Activated naive CD4-positive, alpha-beta T cell treated with anti-CD3 and anti-CD28 coated beads, Interleukin-2, amount 10 ng/mL, durations not matched to agents 7 days and 5 days (primary cell): ENCODE data around the gene CDH22.
A peak's percentile ranks its signal among the peaks of the same experiment; 100 is the strongest.

Experiments
- CTCF ChIA-PET: fragments of 350-600 bp; sonication (Branson Sonifier 250); formaldehyde crosslinking; loops from one replicate; lab custom pipeline; 2021; ENCODE audit warnings: antibody characterized with exemption; lab: Charles Lee
- DNase-seq: peaks from one replicate; pipeline ENCODE4 v3.0.0-alpha.2; 2020
- H3K27ac Mint-ChIP-seq: one replicate; pipeline ENCODE4 v1.8.0; 2021; ENCODE audit warnings: mild to moderate bottlenecking, moderate library complexity, mixed read lengths
- H3K27me3 Mint-ChIP-seq: one replicate; pipeline ENCODE4 v1.8.0; 2021; ENCODE audit warnings: mild to moderate bottlenecking, mixed read lengths
- H3K36me3 Mint-ChIP-seq: one replicate; pipeline ENCODE4 v1.8.0; 2021; ENCODE audit warnings: mixed read lengths
- H3K4me1 Mint-ChIP-seq: one replicate; pipeline ENCODE4 v1.8.0; 2021; ENCODE audit warnings: mixed read lengths
- H3K4me3 Mint-ChIP-seq: one replicate; pipeline ENCODE4 v1.8.0; 2021; ENCODE audit warnings: mild to moderate bottlenecking, moderate library complexity, mixed read lengths
- H3K9me3 Mint-ChIP-seq: one replicate; pipeline ENCODE4 v1.8.0; 2021; ENCODE audit warnings: mixed read lengths

CDH22 gene

DNA sequence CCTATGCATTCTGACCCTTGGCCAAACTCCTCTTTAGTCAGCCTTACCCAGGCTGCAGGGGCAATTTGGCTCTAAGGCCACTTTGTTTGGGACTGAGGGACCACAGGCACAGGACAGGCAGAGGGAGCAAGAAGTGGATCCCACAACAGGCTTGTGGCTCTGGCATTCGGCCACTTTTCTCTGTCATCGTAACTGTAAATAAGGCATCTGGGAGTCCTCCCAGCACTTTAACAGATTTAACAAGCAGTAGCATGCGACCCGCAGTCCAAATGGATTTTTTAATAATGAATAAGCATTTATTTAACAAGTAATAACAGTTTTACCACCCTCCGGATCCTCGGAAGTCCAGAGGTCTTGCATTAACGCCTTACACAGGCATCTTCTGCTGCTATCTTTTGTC lies 16.1 kb upstream of the CDH22 start:
- H3K9me3 Mint-ChIP-seq = no peaks in the 10 kb centered on the region
- H3K27ac Mint-ChIP-seq = no peak overlapping the region
- H3K4me3 Mint-ChIP-seq = no peak overlapping the region
- no peaks in the 10 kb centered on the region for H3K36me3 Mint-ChIP-seq
- no peaks in the 10 kb centered on the region for H3K4me1 Mint-ChIP-seq
- CTCF ChIA-PET = interaction anchor here (1.0 kb wide), 1 partner anchor 9 kb away, joined by 3 read pairs; no protein-coding TSS in a partner anchor
- H3K27me3 Mint-ChIP-seq = peaks cover 62% of the 10 kb centered on the region
- no peak for DNase-seq

GRCh38 chr20:46323557-46323956 lies 15.3 kb upstream of the CDH22 start:
- Mint-ChIP-seq H3K4me3 (no peak overlapping the region), H3K4me1 (no peaks in the 10 kb centered on the region), H3K36me3 (no peaks in the 10 kb centered on the region), H3K27ac (no peak overlapping the region), H3K27me3 (peaks cover 70% of the 10 kb centered on the region), H3K9me3 (no peaks in the 10 kb centered on the region)
- no peak for DNase-seq
- CTCF ChIA-PET = interaction anchor here (1.6 kb wide), 1 partner anchor 25 kb away, joined by 5 read pairs; no protein-coding TSS in a partner anchor

- peaks cover 79% of the 10 kb centered on the region for H3K27me3 Mint-ChIP-seq
- H3K36me3 Mint-ChIP-seq = no peaks in the 10 kb centered on the region
- no peak overlapping the region for H3K27ac Mint-ChIP-seq
- CTCF ChIA-PET = interaction anchor here (1.6 kb wide), 1 partner anchor 26 kb away, joined by 5 read pairs; no protein-coding TSS in a partner anchor
- H3K9me3 Mint-ChIP-seq = no peaks in the 10 kb centered on the region
- H3K4me3 Mint-ChIP-seq = no peak overlapping the region
- DNase-seq = no peak
- H3K4me1 Mint-ChIP-seq = no peaks in the 10 kb centered on the region
These were observed 14.3 kb upstream of the CDH22 start for GRCh38 chr20:46322641-46323040.

DNA sequence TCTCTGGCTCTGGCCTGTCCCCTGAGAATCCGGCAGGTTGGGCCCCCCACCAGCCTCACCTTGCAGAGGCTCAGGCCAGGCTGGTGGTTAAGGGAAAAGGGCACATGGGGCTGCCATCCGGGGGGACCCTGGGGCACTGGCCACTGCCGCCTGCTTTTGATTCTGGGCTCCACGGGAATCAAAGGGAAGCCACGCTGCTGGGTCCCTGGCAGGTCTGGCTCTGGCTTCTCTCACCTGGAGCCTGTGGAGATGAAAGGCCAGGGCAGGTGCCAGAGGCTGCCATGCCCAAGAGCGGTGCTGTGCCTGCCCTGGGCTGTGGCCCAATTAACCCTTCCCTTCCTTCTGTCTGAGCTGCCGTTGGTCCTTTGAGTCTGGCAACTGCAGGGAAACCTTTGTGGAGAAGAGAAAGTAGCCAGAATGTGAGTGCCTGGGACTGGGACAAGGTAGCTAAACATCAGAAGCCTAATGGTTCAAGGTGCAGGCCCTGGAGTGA lies 9.4 kb upstream of the CDH22 start:
- no peak for DNase-seq
- peaks cover 90% of the 10 kb centered on the region for H3K27me3 Mint-ChIP-seq
- H3K36me3 Mint-ChIP-seq = no peaks in the 10 kb centered on the region
- H3K4me3 Mint-ChIP-seq = no peak overlapping the region
- H3K9me3 Mint-ChIP-seq = no peaks in the 10 kb centered on the region
- H3K27ac Mint-ChIP-seq = no peak overlapping the region
- H3K4me1 Mint-ChIP-seq = no peaks in the 10 kb centered on the region
- CTCF ChIA-PET = interaction anchor here (1.1 kb wide), 1 partner anchor 31 kb away, joined by 3 read pairs; no protein-coding TSS in a partner anchor

- CTCF ChIA-PET = interaction anchor here (1.1 kb wide), 1 partner anchor 32 kb away, joined by 3 read pairs; no protein-coding TSS in a partner anchor
- no peaks in the 10 kb centered on the region for H3K4me1 Mint-ChIP-seq
- no peak for DNase-seq
- no peak overlapping the region for H3K27ac Mint-ChIP-seq
- no peaks in the 10 kb centered on the region for H3K9me3 Mint-ChIP-seq
- H3K4me3 Mint-ChIP-seq = no peak overlapping the region
- no peaks in the 10 kb centered on the region for H3K36me3 Mint-ChIP-seq
- H3K27me3 Mint-ChIP-seq = peaks cover 92% of the 10 kb centered on the region
These were observed 8.8 kb upstream of the CDH22 start for GRCh38 chr20:46316984-46317684.

GRCh38 chr20:46315311-46315710 lies 7.0 kb upstream of the CDH22 start:
- Mint-ChIP-seq H3K4me1 (peaks cover 2% of the 10 kb centered on the region), H3K27ac (no peak overlapping the region), H3K36me3 (no peaks in the 10 kb centered on the region), H3K27me3 (peaks cover 99% of the 10 kb centered on the region), H3K9me3 (no peaks in the 10 kb centered on the region), H3K4me3 (no peak overlapping the region)
- DNase-seq = no peak
- CTCF ChIA-PET = interaction anchor here (1.4 kb wide), 1 partner anchor 34 kb away, joined by 3 read pairs; no protein-coding TSS in a partner anchor

GRCh38 chr20:46312945-46313861 lies 4.9 kb upstream of the CDH22 start:
- Mint-ChIP-seq H3K27me3 (peaks cover 100% of the 10 kb centered on the region), H3K9me3 (no peaks in the 10 kb centered on the region), H3K27ac (no peak overlapping the region), H3K36me3 (no peaks in the 10 kb centered on the region), H3K4me3 (no peak overlapping the region), H3K4me1 (peaks cover 6% of the 10 kb centered on the region)
- CTCF ChIA-PET = no interaction called here
- DNase-seq = no peak

DNA sequence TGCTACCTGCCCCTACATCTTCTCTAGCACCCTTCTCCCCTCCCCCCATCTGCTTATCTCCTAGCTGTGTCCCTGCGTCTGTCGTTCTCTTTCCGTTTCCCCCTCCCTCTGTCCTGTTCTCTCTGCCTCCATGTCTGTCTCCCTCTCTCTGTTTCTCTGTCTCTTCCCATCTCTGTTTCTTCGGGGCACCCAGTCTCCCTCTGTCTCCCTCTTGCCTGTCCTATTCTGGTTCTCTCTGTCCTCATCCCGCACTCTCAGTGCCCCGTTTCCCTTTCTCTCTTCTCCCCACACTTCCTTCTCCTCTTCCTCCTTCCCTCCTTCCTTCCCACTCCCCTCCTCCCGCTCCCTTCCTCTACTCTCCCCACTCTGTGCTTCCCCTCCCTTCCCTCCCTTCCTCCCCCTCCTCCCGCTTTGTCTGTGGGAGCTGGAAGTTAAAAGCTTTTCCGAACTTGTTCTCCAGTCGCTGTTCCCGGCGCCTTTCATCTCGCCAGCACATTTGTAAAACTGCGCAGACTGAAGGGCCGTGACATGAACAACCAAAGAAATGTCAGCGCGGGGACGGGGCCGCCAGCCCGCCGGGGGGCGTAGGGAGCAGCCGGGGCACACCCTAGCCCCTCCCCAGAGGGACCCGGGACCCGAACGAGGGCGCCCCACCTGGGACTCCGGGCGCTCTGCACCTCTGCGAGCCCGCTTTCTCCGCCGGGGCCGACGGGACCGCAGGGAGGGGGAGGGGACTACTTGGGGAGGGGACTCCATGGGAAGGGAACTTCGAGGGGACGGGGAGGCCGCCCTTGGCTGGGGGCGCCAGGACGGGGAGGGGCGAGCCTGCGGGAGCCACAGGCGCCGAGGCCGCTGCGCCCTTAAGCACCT lies 4.0 kb upstream of the CDH22 start:
- CTCF ChIA-PET = interaction anchor here (0.9 kb wide), 1 partner anchor 36 kb away, joined by 3 read pairs; no protein-coding TSS in a partner anchor

DNA sequence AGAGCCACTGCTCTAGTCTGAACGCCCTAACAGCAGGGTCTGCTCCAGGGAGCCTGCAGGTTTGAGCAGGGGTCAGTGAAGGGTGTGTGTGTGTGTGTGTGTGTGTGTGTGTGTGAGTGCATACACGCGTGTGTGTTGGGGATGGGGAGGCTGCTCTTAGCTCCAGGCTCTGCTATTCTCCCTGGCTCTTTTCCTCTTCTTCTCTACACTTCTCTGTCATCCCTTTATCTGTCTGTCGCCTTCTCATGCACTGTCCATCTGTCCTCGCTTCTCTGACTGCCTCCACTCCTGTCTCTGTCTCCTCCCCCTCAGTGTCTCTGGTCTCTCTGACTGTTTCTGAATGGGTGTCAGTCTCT lies 3.4 kb upstream of the CDH22 start:
- DNase-seq = no peak
- Mint-ChIP-seq H3K4me3 (no peak overlapping the region), H3K4me1 (peaks cover 6% of the 10 kb centered on the region), H3K27ac (no peak overlapping the region), H3K36me3 (no peaks in the 10 kb centered on the region), H3K9me3 (no peaks in the 10 kb centered on the region), H3K27me3 (peaks cover 95% of the 10 kb centered on the region)
- CTCF ChIA-PET = interaction anchor here (0.6 to 0.9 kb wide), 2 partner anchors 37 to 73 kb away, joined by 3 read pairs; no protein-coding TSS in a partner anchor

More for the DNA sequence above, 4.0 kb upstream of the CDH22 start:
- H3K27ac Mint-ChIP-seq = no peak overlapping the region
- no peaks in the 10 kb centered on the region for H3K36me3 Mint-ChIP-seq
- no peak for DNase-seq
- H3K4me1 Mint-ChIP-seq = peaks cover 6% of the 10 kb centered on the region
- no peak overlapping the region for H3K4me3 Mint-ChIP-seq
- peaks cover 95% of the 10 kb centered on the region for H3K27me3 Mint-ChIP-seq
- H3K9me3 Mint-ChIP-seq = no peaks in the 10 kb centered on the region

- CTCF ChIA-PET = interaction anchor here (0.6 kb wide), 1 partner anchor 73 kb away, joined by 3 read pairs; no protein-coding TSS in a partner anchor
- H3K36me3 Mint-ChIP-seq = no peaks in the 10 kb centered on the region
These were observed 2.8 kb upstream of the CDH22 start for GRCh38 chr20:46311039-46311650.

DNA sequence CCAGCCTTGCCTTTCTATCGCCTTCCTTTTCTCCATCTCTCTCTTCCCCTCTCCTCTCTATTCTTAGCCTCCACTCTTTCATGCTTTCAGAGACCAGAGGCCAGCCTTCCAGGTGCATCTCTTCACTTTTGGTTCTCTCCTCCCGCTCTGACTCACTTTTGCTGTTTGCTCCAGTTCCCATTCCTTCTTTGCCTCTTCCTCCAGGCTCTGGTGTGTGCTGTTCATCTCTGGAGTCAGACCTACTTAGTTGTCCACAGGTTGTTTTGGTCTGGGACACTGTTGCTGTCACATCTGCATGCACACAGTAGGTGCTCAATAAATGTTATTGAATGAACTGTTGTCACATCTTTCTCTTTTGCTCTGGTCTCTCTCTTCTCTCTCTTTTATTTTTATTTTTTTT lies 1.6 kb upstream of the CDH22 start:
- CTCF ChIA-PET = no interaction called here
- Mint-ChIP-seq H3K9me3 (no peaks in the 10 kb centered on the region), H3K36me3 (no peaks in the 10 kb centered on the region), H3K27ac (no peak overlapping the region), H3K27me3 (peaks cover 95% of the 10 kb centered on the region), H3K4me3 (peak overlapping the region; percentile 2), H3K4me1 (peaks cover 6% of the 10 kb centered on the region)
- no peak for DNase-seq

More at GRCh38 chr20:46311039-46311650, 2.8 kb upstream of the CDH22 start:
- peaks cover 6% of the 10 kb centered on the region for H3K4me1 Mint-ChIP-seq
- H3K4me3 Mint-ChIP-seq = no peak overlapping the region
- no peak overlapping the region for H3K27ac Mint-ChIP-seq
- DNase-seq = no peak
- peaks cover 95% of the 10 kb centered on the region for H3K27me3 Mint-ChIP-seq
- no peaks in the 10 kb centered on the region for H3K9me3 Mint-ChIP-seq

DNA sequence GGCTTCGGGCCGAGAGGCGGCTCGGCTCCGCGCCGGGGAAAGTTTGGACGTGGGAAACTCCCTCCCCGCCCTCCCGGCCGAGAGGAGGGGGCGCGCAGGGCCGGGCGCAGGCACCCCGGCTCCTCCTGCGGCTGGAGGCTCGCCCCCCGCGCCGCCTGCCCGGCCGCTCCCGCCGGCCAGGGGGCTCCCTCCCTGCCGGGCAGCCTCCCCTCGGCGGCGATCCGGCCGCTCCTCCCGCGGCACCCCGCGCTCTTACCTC lies 370 bp downstream of the CDH22 start:
- Mint-ChIP-seq H3K27me3 (peaks cover 93% of the 10 kb centered on the region), H3K9me3 (no peaks in the 10 kb centered on the region), H3K36me3 (no peaks in the 10 kb centered on the region), H3K27ac (no peak overlapping the region), H3K4me1 (peaks cover 6% of the 10 kb centered on the region), H3K4me3 (no peak overlapping the region)
- CTCF ChIA-PET = interaction anchor here (0.6 to 1.6 kb wide), 2 partner anchors 19 to 129 kb away, joined by 3 to 7 read pairs; no protein-coding TSS in a partner anchor
- DNase-seq = no peak
